ENCODE measurements around the gene S100A6.

S100A6 gene

DNA sequence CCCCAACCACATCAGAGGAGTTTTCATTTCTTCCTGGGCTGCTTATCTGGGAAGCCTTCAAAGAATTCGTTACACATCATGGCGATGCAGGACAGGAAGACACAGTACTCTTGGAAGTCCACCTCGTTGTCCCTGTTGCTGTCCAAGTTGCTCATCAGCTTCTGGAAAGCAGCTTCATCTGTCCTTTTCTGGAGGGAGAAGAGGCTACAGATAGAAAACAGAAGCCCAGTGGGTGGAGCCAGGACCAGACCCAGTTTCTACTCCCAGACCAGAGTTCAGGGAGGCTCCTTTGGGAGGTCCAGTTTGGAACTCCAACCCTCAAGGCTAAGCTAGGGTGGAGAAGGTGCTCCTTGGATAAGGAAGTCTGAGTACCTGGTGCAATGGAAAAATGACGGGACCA is 7.9 kb upstream of the S100A6 start:
- no peaks in the 10 kb centered on the region for H4K20me1 ChIP-seq (ENCODE audit: low read depth, low read length)
- no peak overlapping the region for H2AFZ ChIP-seq (ENCODE audit: low read depth, low read length, severe bottlenecking)
- no peak overlapping the region for H3K27ac ChIP-seq (ENCODE audit: low read depth, low read length)
- H3K4me3 ChIP-seq (ENCODE audit: insufficient read depth, low read length, poor library complexity, severe bottlenecking): no peak overlapping the region
- TF ChIP-seq, protein P1, sequence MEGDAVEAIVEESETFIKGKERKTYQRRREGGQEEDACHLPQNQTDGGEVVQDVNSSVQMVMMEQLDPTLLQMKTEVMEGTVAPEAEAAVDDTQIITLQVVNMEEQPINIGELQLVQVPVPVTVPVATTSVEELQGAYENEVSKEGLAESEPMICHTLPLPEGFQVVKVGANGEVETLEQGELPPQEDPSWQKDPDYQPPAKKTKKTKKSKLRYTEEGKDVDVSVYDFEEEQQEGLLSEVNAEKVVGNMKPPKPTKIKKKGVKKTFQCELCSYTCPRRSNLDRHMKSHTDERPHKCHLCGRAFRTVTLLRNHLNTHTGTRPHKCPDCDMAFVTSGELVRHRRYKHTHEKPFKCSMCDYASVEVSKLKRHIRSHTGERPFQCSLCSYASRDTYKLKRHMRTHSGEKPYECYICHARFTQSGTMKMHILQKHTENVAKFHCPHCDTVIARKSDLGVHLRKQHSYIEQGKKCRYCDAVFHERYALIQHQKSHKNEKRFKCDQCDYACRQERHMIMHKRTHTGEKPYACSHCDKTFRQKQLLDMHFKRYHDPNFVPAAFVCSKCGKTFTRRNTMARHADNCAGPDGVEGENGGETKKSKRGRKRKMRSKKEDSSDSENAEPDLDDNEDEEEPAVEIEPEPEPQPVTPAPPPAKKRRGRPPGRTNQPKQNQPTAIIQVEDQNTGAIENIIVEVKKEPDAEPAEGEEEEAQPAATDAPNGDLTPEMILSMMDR (IDR thresholded peaks at IDR 0.05; ENCODE audit: insufficient read depth, low read length, poor library complexity, severe bottlenecking): no peak
- no peak for TF ChIP-seq EZH2phosphoT487 (conservative IDR thresholded peaks at IDR 0.05; ENCODE audit: low read length)
- no peaks in the 10 kb centered on the region for H3K9me3 ChIP-seq (ENCODE audit: insufficient read depth, low read length)
- no peaks in the 10 kb centered on the region for H3K79me2 ChIP-seq (ENCODE audit: insufficient read depth, low read length)
- H3F3A ChIP-seq (ENCODE audit: insufficient read depth): no peaks in the 10 kb centered on the region
- H3K4me2 ChIP-seq (ENCODE audit: low read depth, low read length, poor library complexity, severe bottlenecking): no peak overlapping the region
- H3K9me2 ChIP-seq (replicated peaks; ENCODE audit: insufficient read depth, low read length): no peaks in the 10 kb centered on the region
- H3K9ac ChIP-seq (ENCODE audit: low read length): no peak overlapping the region
- no peaks in the 10 kb centered on the region for H3K36me3 ChIP-seq (ENCODE audit: low read length)
- no peaks in the 10 kb centered on the region for H3K27me3 ChIP-seq (ENCODE audit: low read length)

DNA sequence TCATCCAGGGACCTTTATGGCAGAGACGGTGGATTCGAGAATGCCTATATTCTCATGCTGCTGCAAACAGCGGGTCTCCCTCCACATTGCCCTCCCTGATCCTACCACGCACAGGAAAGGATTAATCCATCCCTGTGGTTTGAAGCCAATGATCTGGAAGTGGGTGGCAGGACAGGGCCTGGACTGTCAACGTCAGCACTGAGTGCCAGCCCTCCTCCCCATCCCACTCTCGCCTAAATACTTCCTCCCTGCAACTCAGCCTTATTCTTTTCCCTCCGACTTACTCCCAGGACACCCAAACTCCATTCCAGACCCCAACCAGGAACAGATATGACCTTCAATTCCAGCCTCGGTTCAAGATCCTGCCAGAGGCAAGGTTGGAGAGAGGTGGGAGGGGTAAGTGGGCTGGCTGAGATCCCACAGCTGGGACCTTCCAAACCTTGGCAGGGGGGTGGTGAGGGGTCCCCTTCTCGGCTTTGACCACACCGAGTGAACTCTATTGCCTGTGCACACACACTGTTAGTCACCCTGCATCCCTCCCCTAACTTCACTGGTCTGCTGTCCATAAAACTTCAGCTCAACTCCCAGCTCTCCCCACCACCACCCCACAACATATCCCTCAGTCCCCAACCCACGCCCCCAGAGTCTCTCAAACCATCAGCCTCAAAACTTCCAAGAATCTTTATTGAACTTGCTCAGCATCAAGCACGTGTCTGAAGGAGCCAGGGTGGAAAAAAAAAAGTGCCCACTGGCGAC is 7.3 kb upstream of the S100A6 start:
- Histone ChIP-seq H3K27ac (ENCODE audit: low read depth, low read length) (no peak overlapping the region), H3K27me3 (ENCODE audit: low read length) (no peaks in the 10 kb centered on the region), H3K4me3 (ENCODE audit: insufficient read depth, low read length, poor library complexity, severe bottlenecking) (no peak overlapping the region), H3K9me3 (ENCODE audit: insufficient read depth, low read length) (no peaks in the 10 kb centered on the region), H3F3A (ENCODE audit: insufficient read depth) (no peaks in the 10 kb centered on the region), H3K79me2 (ENCODE audit: insufficient read depth, low read length) (no peaks in the 10 kb centered on the region), H2AFZ (ENCODE audit: low read depth, low read length, severe bottlenecking) (no peak overlapping the region), H3K9me2 (replicated peaks; ENCODE audit: insufficient read depth, low read length) (no peaks in the 10 kb centered on the region), H3K36me3 (ENCODE audit: low read length) (no peaks in the 10 kb centered on the region), H3K9ac (ENCODE audit: low read length) (no peak overlapping the region), H3K4me2 (ENCODE audit: low read depth, low read length, poor library complexity, severe bottlenecking) (no peak overlapping the region), H4K20me1 (ENCODE audit: low read depth, low read length) (no peaks in the 10 kb centered on the region)
- TF ChIP-seq EZH2phosphoT487 (conservative IDR thresholded peaks at IDR 0.05; ENCODE audit: low read length): no peak
- TF ChIP-seq, protein P1 (IDR thresholded peaks at IDR 0.05; ENCODE audit: insufficient read depth, low read length, poor library complexity, severe bottlenecking): no peak

DNA sequence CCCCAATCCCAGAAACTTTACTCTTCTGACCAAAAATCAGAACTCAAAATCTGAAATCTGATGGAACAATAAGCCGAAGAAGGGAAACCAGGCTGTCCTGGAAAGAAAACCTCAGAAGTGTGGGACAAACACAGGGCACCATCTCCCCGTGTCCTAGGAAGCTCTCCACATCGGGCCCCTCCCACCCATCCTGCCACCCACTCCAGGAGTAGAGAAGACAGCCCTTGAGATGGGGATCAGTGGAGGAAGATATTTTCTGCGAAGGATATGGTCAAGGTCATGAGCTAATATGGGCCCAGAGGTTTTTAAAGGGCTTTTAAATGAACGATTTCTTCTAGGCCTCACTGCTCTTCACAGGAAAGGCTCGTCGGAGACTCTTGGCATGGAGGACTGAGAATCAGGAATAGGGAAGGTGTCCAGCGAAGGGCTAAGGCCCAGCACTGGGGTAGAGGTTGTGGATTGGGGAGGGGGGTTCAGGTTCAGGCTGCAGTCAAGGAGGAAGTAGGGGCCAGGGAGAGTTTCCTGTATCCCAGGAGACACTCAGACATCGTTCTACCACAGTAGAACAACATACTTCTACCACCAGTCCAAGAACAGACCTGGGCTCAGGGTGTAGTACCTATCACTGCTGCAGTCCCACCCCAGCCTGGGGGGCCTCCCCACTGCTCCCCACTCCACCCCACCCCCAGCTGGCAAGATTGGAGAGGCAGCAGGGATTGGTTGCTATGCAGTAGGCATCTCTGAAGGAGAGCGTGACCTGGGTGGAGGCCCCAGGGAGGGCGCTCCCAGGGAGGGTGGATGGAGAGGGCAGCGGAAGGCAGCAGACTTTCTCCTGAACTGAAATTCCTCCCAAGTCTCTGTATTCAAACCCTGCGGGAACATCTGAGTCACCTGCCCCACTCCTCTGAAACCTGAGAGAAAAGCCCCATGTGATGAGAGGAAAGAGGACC is 6.1 kb upstream of the S100A6 start:
- no peak overlapping the region for H2AFZ ChIP-seq (ENCODE audit: low read depth, low read length, severe bottlenecking)

More for the DNA sequence above, 6.1 kb upstream of the S100A6 start:
- Histone ChIP-seq H3K79me2 (ENCODE audit: insufficient read depth, low read length) (no peaks in the 10 kb centered on the region), H3K9me3 (ENCODE audit: insufficient read depth, low read length) (no peaks in the 10 kb centered on the region), H3K4me2 (ENCODE audit: low read depth, low read length, poor library complexity, severe bottlenecking) (no peak overlapping the region), H3K9ac (ENCODE audit: low read length) (no peak overlapping the region), H3K27me3 (ENCODE audit: low read length) (no peaks in the 10 kb centered on the region), H3F3A (ENCODE audit: insufficient read depth) (no peaks in the 10 kb centered on the region), H3K36me3 (ENCODE audit: low read length) (no peaks in the 10 kb centered on the region), H3K9me2 (replicated peaks; ENCODE audit: insufficient read depth, low read length) (no peaks in the 10 kb centered on the region), H3K27ac (ENCODE audit: low read depth, low read length) (no peak overlapping the region), H4K20me1 (ENCODE audit: low read depth, low read length) (no peaks in the 10 kb centered on the region), H3K4me3 (ENCODE audit: insufficient read depth, low read length, poor library complexity, severe bottlenecking) (no peak overlapping the region)
- TF ChIP-seq, protein P1 (IDR thresholded peaks at IDR 0.05; ENCODE audit: insufficient read depth, low read length, poor library complexity, severe bottlenecking): no peak
- no peak for TF ChIP-seq EZH2phosphoT487 (conservative IDR thresholded peaks at IDR 0.05; ENCODE audit: low read length)
